Liver (tissue), 9 donors: ENCODE data around the gene TRPM1. TPM values are rescaled to one million over a fixed set of nuclear protein-coding genes. Genes with fewer than 3 reads are reported as not detected.

Source experiments
- DNase-seq: peaks from one replicate; pipeline ENCODE4 v3.0.0-alpha.2; 2017; ENCODE audit warnings: low spot score
- H3K27ac ChIP-seq, 2 donors: one replicate each; pipeline ENCODE4 v1.7.0; 2013; ENCODE audit warnings: inconsistent platforms in 2 of 2, low read length in 2 of 2, control low read depth in 1 of 2, low read depth in 1 of 2, mild to moderate bottlenecking in 1 of 2
- H3K27me3 ChIP-seq, 4 donors: one replicate each; pipeline versions ENCODE4 v1.6.1 to v1.7.0; 2013; ENCODE audit warnings: low read length in 3 of 4, inconsistent platforms in 1 of 4, mild to moderate bottlenecking in 1 of 4, moderate library complexity in 1 of 4; ENCODE audit not compliant: control insufficient read depth in 4 of 4, insufficient read depth in 4 of 4
- H3K36me3 ChIP-seq, 4 donors: one replicate each; pipeline versions ENCODE4 v1.6.1 to v1.7.0; 2013; ENCODE audit warnings: low read length in 3 of 4, mild to moderate bottlenecking in 3 of 4, low read depth in 1 of 4, moderate library complexity in 1 of 4; ENCODE audit not compliant: control insufficient read depth in 4 of 4, insufficient read depth in 3 of 4
- H3K4me1 ChIP-seq, 4 donors: one replicate each; pipeline versions ENCODE4 v1.6.1 to v1.7.0; 2013; ENCODE audit warnings: low read length in 3 of 4, mild to moderate bottlenecking in 3 of 4, moderate library complexity in 1 of 4; ENCODE audit not compliant: control insufficient read depth in 4 of 4, insufficient read depth in 4 of 4
- H3K4me3 ChIP-seq, 3 donors: one replicate each; pipeline versions ENCODE4 v1.6.1 to v1.7.0; 2013; ENCODE audit warnings: low read length in 3 of 3, control low read depth in 1 of 3, low read depth in 1 of 3, mild to moderate bottlenecking in 1 of 3
- H3K9ac ChIP-seq, 2 donors: one replicate each; pipeline ENCODE4 v1.7.0; 2013; ENCODE audit warnings: low read length in 2 of 2, mild to moderate bottlenecking in 2 of 2, moderate library complexity in 2 of 2, control low read depth in 1 of 2, low read depth in 1 of 2
- H3K9me3 ChIP-seq, 4 donors: one replicate each; pipeline versions ENCODE4 v1.6.1 to v1.7.0; 2013; ENCODE audit warnings: low read length in 3 of 4; ENCODE audit not compliant: control insufficient read depth in 4 of 4
- EGR1 ChIP-seq, 2 donors: IDR thresholded peaks; 2 replicates each; pipeline ENCODE4 v1.6.1; 2016 to 2018; ENCODE audit warnings: antibody characterized with exemption in 2 of 2, low read depth in 2 of 2
- FOXA1 ChIP-seq: IDR thresholded peaks from 2 replicates; pipeline ENCODE4 v1.6.1; 2016; ENCODE audit warnings: antibody characterized with exemption
- FOXA2 ChIP-seq: IDR thresholded peaks from 2 replicates; pipeline ENCODE4 v1.6.1; 2016; ENCODE audit warnings: antibody characterized with exemption
- GABPA ChIP-seq, 2 donors: IDR thresholded peaks in 1 of 2; conservative IDR thresholded peaks in 1 of 2; 2 replicates each; pipeline ENCODE4 v1.6.1; 2016; ENCODE audit warnings: antibody characterized with exemption in 2 of 2, mild to moderate bottlenecking in 1 of 2, moderate library complexity in 1 of 2
- HNF4A ChIP-seq, 2 donors: conservative IDR thresholded peaks; 2 replicates each; pipeline ENCODE4 v1.6.1; 2016; ENCODE audit warnings: antibody characterized with exemption in 2 of 2, mild to moderate bottlenecking in 2 of 2
- HNF4G ChIP-seq: IDR thresholded peaks from 2 replicates; pipeline ENCODE4 v1.6.1; 2016; ENCODE audit warnings: antibody characterized with exemption
- JUND ChIP-seq, 2 donors: IDR thresholded peaks; 2 replicates each; pipeline ENCODE4 v1.6.1; 2016; ENCODE audit warnings: antibody characterized with exemption in 2 of 2
- NR2F2 ChIP-seq: IDR thresholded peaks from 2 replicates; pipeline ENCODE4 v1.6.1; 2016; ENCODE audit warnings: antibody characterized with exemption
- RAD21 ChIP-seq, 2 donors: IDR thresholded peaks; 2 replicates each; pipeline ENCODE4 v1.6.1; 2016; ENCODE audit warnings: antibody characterized with exemption in 2 of 2, mild to moderate bottlenecking in 2 of 2
- RXRA ChIP-seq, 2 donors: IDR thresholded peaks; 2 replicates each; pipeline ENCODE4 v1.6.1; 2017 to 2018; ENCODE audit warnings: antibody characterized with exemption in 2 of 2, mild to moderate bottlenecking in 1 of 2
- SP1 ChIP-seq: IDR thresholded peaks from 2 replicates; pipeline ENCODE4 v1.6.1; 2018; ENCODE audit warnings: antibody characterized with exemption, mild to moderate bottlenecking
- TAF1 ChIP-seq: conservative IDR thresholded peaks from 2 replicates; pipeline ENCODE4 v1.6.1; 2016; ENCODE audit warnings: antibody characterized with exemption, mild to moderate bottlenecking
- YY1 ChIP-seq: IDR thresholded peaks from 2 replicates; pipeline ENCODE4 v1.6.1; 2016; ENCODE audit warnings: antibody characterized with exemption, mild to moderate bottlenecking
- WGBS: extraction: QIAGEN DNeasy Blood & Tissue Kit; methylation state at CpG from one replicate; pipeline ENCODE4 v1.1.7; 2013; 5-methylcytosine and 5-hydroxymethylcytosine counted together
- polyA plus RNA-seq, 2 donors: library from polyadenylated mRNA; stranded (reverse) in 1 of 2; unstranded in 1 of 2; fragments of 200-250 nt in 1 of 2; fragments of >200 nt in 1 of 2; fragmentation: Nextera tagmentation in 1 of 2; extraction: Ambion mirVana in 1 of 2; gene quantifications; one replicate each; pipeline versions ENCODE4 v1.2.1 to v1.2.3, GENCODE V29; 2013 to 2015
- total RNA-seq, 2 donors: library from RNA; depleted of rRNA; stranded (reverse); fragments of >200 nt; gene quantifications; one replicate each; pipeline ENCODE4 v1.2.3, GENCODE V29; 2014
- TF ChIP-seq, protein P1 (sequence below): IDR thresholded peaks from 2 replicates; pipeline ENCODE4 v1.6.1; 2016; ENCODE audit warnings: antibody characterized with exemption
- TF ChIP-seq, protein P2 (sequence below): IDR thresholded peaks from 2 replicates; pipeline ENCODE4 v1.6.1; 2016; ENCODE audit warnings: antibody characterized with exemption
- TF ChIP-seq, protein P3 (sequence below): IDR thresholded peaks from 2 replicates; pipeline ENCODE4 v1.6.1; 2016; ENCODE audit warnings: antibody characterized with exemption
- TF ChIP-seq, protein P4 (sequence below): IDR thresholded peaks from 2 replicates; pipeline ENCODE4 v1.6.1; 2016; ENCODE audit warnings: antibody characterized with exemption, mild to moderate bottlenecking
- TF ChIP-seq, protein P5 (sequence below): fragments of 150-350 bp; IDR thresholded peaks from 2 replicates; pipeline ENCODE4 v1.5.1; 2017; ENCODE audit warnings: improper control_type of control experiment, low read depth, low read length; ENCODE audit not compliant: missing input control
- donor health status: healthy.
- donor health status: healthy.
- donor health status: healthy.
- donor health status: healthy.
- donor health status: healthy.

Gene TRPM1
- total and polyA plus RNA-seq, 4 donors, result not detected

DNA sequence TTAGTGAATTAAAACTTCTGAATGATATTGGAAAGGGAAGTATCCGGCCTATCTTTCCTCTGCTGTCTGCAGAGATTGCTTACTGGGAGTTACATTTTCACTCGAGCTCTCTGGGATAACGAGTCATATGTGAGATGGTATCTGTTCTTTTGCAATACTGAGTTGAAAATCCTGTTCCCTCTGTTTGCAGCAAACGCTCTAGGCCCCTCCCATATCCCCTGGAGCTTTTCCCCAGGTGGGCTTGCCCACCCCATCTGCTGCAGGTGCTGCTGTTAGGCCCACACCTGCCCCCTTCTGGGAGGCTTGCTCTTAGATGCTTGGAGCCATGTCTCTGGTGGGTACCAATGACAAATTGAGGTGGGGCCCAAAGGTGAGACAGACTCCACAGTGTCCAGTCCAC is 67.4 kb downstream of the TRPM1 start (continued):
- TF ChIP-seq, protein P1, sequence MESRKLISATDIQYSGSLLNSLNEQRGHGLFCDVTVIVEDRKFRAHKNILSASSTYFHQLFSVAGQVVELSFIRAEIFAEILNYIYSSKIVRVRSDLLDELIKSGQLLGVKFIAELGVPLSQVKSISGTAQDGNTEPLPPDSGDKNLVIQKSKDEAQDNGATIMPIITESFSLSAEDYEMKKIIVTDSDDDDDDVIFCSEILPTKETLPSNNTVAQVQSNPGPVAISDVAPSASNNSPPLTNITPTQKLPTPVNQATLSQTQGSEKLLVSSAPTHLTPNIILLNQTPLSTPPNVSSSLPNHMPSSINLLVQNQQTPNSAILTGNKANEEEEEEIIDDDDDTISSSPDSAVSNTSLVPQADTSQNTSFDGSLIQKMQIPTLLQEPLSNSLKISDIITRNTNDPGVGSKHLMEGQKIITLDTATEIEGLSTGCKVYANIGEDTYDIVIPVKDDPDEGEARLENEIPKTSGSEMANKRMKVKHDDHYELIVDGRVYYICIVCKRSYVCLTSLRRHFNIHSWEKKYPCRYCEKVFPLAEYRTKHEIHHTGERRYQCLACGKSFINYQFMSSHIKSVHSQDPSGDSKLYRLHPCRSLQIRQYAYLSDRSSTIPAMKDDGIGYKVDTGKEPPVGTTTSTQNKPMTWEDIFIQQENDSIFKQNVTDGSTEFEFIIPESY, result no peak

DNA sequence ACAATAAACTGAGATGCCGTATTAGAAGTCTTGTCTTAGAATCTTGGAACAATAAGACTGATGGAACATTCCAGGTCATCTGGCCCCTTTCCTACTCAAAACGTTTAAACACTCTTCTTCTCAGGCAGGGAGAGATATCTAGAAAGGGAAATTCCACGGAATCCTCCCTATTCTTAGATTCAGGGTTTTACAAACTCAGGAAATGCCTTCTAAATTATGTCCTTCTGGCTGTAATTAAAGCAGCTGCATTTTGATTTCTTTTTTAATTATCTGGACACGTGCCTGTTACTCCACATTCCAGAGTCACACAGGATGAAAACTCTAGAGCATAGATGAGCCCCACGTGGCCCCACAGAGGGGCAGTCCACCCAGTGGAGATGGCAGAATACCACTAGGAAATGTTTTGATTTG is 68.6 kb downstream of the TRPM1 start:
- WGBS, result 62% methylated on average over 5 of the region's 5 CpGs
- Histone ChIP-seq H3K9me3 (no peaks in the 10 kb centered on the region), H3K4me3 (no peak overlapping the region), H3K36me3 (no peaks in the 10 kb centered on the region), H3K27ac (no peak overlapping the region), H3K27me3 (no peaks in the 10 kb centered on the region), H3K9ac (no peak overlapping the region), H3K4me1 (no peaks in the 10 kb centered on the region)
- DNase-seq, result no peak
- TF ChIP-seq HNF4A (conservative IDR thresholded peaks at IDR 0.05), result no peak
- no peak for TF ChIP-seq NR2F2
- TF ChIP-seq YY1, result no peak
- no peak for TF ChIP-seq HNF4G
- no peak for TF ChIP-seq FOXA2
- no peak for TF ChIP-seq JUND (IDR thresholded peaks at IDR 0.05)
- TF ChIP-seq, protein P2, sequence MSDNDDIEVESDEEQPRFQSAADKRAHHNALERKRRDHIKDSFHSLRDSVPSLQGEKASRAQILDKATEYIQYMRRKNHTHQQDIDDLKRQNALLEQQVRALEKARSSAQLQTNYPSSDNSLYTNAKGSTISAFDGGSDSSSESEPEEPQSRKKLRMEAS, result no peak
- TF ChIP-seq RAD21 (IDR thresholded peaks at IDR 0.05), result no peak
- TF ChIP-seq GABPA (IDR thresholded peaks at IDR 0.05 in 1 of 2, conservative IDR thresholded peaks at IDR 0.05 in 1 of 2), result no peak
- TF ChIP-seq, protein P3, sequence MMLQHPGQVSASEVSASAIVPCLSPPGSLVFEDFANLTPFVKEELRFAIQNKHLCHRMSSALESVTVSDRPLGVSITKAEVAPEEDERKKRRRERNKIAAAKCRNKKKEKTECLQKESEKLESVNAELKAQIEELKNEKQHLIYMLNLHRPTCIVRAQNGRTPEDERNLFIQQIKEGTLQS, result no peak
- no peak for TF ChIP-seq FOXA1
- no peak for TF ChIP-seq RXRA (IDR thresholded peaks at IDR 0.05)
- no peak for TF ChIP-seq EGR1 (IDR thresholded peaks at IDR 0.05; ENCODE audit: low read depth in 2 of 2)
- TF ChIP-seq SP1, result no peak
- TF ChIP-seq, protein P1, result no peak

DNA sequence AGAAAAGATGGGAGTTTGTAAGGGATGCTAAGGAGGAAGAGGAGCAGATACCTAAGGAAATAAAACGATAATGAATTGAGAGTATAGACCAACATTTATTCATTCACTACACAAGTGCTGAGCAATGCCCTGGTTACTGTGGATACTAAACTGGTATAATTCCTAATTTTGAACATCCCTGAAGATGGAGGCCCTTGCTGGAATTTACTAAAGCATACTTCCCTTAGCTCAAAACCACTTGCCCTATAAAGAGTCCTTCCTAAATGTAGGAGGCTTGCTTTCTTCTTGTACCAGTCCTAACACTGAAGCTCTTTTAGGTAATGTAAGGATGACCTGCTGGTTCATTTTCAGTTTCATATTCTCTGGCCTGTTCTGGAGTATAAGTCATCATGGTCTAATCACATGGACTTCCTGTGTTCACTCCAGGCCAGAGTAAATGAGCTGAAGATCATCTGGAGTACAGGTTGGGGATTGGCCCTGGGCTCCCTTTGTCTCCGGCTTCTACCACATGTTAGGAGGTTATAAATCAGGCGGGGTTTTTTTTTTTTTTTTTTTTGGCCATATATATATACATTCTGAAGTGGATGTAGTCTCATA is 70.0 kb downstream of the TRPM1 start:
- WGBS, result 88% methylated on average over 3 of the region's 3 CpGs
- Histone ChIP-seq H3K9me3 (no peaks in the 10 kb centered on the region), H3K27ac (no peak overlapping the region), H3K27me3 (no peaks in the 10 kb centered on the region), H3K4me1 (no peaks in the 10 kb centered on the region), H3K9ac (no peak overlapping the region), H3K36me3 (no peaks in the 10 kb centered on the region), H3K4me3 (no peak overlapping the region)
- no peak for DNase-seq
- TF ChIP-seq NR2F2 (no peak), FOXA2 (no peak), RXRA (IDR thresholded peaks at IDR 0.05) (no peak), EGR1 (IDR thresholded peaks at IDR 0.05; ENCODE audit: low read depth in 2 of 2) (no peak), JUND (IDR thresholded peaks at IDR 0.05) (no peak), SP1 (no peak), RAD21 (IDR thresholded peaks at IDR 0.05) (no peak), YY1 (no peak), HNF4G (no peak), HNF4A (conservative IDR thresholded peaks at IDR 0.05) (no peak), TAF1 (no peak), GABPA (IDR thresholded peaks at IDR 0.05 in 1 of 2, conservative IDR thresholded peaks at IDR 0.05 in 1 of 2) (no peak)
- TF ChIP-seq, protein P4, sequence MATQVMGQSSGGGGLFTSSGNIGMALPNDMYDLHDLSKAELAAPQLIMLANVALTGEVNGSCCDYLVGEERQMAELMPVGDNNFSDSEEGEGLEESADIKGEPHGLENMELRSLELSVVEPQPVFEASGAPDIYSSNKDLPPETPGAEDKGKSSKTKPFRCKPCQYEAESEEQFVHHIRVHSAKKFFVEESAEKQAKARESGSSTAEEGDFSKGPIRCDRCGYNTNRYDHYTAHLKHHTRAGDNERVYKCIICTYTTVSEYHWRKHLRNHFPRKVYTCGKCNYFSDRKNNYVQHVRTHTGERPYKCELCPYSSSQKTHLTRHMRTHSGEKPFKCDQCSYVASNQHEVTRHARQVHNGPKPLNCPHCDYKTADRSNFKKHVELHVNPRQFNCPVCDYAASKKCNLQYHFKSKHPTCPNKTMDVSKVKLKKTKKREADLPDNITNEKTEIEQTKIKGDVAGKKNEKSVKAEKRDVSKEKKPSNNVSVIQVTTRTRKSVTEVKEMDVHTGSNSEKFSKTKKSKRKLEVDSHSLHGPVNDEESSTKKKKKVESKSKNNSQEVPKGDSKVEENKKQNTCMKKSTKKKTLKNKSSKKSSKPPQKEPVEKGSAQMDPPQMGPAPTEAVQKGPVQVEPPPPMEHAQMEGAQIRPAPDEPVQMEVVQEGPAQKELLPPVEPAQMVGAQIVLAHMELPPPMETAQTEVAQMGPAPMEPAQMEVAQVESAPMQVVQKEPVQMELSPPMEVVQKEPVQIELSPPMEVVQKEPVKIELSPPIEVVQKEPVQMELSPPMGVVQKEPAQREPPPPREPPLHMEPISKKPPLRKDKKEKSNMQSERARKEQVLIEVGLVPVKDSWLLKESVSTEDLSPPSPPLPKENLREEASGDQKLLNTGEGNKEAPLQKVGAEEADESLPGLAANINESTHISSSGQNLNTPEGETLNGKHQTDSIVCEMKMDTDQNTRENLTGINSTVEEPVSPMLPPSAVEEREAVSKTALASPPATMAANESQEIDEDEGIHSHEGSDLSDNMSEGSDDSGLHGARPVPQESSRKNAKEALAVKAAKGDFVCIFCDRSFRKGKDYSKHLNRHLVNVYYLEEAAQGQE, result no peak
- TF ChIP-seq, protein P2, result no peak
- TF ChIP-seq, protein P3, result no peak
- TF ChIP-seq, protein P5, sequence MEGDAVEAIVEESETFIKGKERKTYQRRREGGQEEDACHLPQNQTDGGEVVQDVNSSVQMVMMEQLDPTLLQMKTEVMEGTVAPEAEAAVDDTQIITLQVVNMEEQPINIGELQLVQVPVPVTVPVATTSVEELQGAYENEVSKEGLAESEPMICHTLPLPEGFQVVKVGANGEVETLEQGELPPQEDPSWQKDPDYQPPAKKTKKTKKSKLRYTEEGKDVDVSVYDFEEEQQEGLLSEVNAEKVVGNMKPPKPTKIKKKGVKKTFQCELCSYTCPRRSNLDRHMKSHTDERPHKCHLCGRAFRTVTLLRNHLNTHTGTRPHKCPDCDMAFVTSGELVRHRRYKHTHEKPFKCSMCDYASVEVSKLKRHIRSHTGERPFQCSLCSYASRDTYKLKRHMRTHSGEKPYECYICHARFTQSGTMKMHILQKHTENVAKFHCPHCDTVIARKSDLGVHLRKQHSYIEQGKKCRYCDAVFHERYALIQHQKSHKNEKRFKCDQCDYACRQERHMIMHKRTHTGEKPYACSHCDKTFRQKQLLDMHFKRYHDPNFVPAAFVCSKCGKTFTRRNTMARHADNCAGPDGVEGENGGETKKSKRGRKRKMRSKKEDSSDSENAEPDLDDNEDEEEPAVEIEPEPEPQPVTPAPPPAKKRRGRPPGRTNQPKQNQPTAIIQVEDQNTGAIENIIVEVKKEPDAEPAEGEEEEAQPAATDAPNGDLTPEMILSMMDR, result no peak
